BE2C (cell line): ENCODE measurements around the gene MZF1.

Experiments used
- DNase-seq: peaks from one replicate; pipeline ENCODE4 v3.0.0-alpha.2; 2020
- H3K27me3 ChIP-seq: fragments of 250-450 bp; sonication (Bioruptor Pico); 2 replicates; pipeline ENCODE4 v1.5.1; 2020; ENCODE audit warnings: mild to moderate bottlenecking
- H3K36me3 ChIP-seq: fragments of 250-450 bp; sonication (Bioruptor Pico); 2 replicates; pipeline ENCODE4 v1.5.1; 2020; ENCODE audit warnings: mild to moderate bottlenecking
- H3K4me1 ChIP-seq: fragments of 250-450 bp; sonication (Bioruptor Pico); 2 replicates; pipeline ENCODE4 v1.5.1; 2020
- H3K4me3 ChIP-seq: 2 replicates; pipeline ENCODE4 v1.5.1; 2011; ENCODE audit warnings: low read depth, low read length
- H3K9me3 ChIP-seq: fragments of 250-450 bp; sonication (Bioruptor Pico); 2 replicates; pipeline ENCODE4 v1.5.1; 2020
- TF ChIP-seq, protein P1 (sequence below): IDR thresholded peaks from 2 replicates; pipeline ENCODE4 v1.5.1; 2012; ENCODE audit warnings: mild to moderate bottlenecking, low read depth, low read length

Gene MZF1

DNA sequence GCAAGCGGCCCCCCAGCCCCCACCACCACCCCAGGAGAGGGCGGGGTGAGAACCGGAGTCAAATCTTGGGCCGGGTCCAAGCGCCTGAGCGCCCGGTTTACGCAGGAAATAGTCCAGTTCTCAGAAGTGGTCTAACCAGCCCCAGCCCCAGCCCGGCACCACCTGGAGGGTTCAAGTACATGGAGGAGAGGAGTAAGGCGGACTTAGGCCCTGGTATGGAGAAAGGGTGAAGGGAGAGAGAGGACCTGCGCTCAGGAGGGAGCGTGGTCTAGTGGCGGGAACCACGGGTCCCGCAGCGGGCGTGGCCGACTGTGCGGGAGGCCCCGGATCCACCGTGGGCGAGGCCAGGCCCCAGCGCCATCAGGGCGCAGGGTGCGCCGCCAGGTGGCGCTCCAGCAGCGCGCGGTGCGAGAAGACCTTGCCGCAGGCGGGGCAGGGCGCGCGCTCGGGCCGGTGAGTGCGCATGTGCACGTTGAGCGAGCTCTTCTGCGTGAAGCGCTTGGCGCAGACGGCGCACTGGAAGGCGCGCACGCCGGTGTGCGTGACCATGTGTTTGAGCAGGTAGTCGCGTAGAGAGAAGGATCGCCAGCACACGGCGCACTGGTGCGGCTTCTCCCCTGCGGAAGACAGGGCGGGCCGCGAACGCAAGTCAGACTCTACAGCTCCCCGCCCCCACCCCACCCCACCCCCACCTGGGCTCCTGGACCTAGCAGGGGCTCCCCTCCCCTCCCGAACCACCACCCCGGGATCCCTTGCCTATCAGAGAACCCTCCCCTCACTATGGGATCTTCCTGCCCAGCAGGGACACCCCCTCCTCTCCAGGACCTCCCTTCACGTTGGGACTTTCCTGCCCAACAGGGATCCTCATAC is 59.2 kb downstream of the MZF1 start:
- H3K27me3 ChIP-seq = no peaks in the 10 kb centered on the region
- peaks cover 7% of the 10 kb centered on the region; the same call in 1 of the 2 replicates for H3K36me3 ChIP-seq
- H3K9me3 ChIP-seq = no peaks in the 10 kb centered on the region
- no peaks in the 10 kb centered on the region; the same call in 1 of the 2 replicates for H3K4me1 ChIP-seq
- TF ChIP-seq, protein P1, sequence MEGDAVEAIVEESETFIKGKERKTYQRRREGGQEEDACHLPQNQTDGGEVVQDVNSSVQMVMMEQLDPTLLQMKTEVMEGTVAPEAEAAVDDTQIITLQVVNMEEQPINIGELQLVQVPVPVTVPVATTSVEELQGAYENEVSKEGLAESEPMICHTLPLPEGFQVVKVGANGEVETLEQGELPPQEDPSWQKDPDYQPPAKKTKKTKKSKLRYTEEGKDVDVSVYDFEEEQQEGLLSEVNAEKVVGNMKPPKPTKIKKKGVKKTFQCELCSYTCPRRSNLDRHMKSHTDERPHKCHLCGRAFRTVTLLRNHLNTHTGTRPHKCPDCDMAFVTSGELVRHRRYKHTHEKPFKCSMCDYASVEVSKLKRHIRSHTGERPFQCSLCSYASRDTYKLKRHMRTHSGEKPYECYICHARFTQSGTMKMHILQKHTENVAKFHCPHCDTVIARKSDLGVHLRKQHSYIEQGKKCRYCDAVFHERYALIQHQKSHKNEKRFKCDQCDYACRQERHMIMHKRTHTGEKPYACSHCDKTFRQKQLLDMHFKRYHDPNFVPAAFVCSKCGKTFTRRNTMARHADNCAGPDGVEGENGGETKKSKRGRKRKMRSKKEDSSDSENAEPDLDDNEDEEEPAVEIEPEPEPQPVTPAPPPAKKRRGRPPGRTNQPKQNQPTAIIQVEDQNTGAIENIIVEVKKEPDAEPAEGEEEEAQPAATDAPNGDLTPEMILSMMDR = peak; percentile 72
- peak; percentile 96 for DNase-seq
- H3K4me3 ChIP-seq = peak overlapping the region; percentile 58

DNA sequence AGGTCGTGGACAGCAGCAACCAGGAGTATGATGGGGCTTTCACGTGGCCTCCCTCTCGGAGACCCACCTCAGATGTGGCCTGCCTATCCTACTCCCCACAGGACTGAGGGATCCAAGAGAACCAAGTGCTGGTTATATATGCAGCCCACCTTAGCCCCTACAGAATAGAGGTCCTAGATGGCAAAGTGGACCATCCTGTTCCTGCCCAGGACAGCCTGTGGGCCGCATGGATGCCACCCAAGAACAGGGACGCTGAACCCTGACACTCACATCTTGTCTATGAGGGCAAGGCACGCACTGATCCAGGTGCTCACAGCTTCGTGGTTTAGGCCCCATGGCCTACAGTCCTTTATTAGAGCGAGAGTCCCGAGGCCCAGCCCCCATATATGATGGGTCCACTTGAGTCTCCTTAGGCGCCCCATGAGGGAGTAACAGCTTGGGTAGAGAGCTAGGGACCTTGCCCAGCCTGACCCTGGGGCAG is 59.9 kb downstream of the MZF1 start:
- DNase-seq = no peak
- no peaks in the 10 kb centered on the region for H3K9me3 ChIP-seq
- peaks cover 7% of the 10 kb centered on the region; the same call in 1 of the 2 replicates for H3K36me3 ChIP-seq
- no peaks in the 10 kb centered on the region for H3K27me3 ChIP-seq
- TF ChIP-seq, protein P1 = no peak
- H3K4me1 ChIP-seq = no peaks in the 10 kb centered on the region; the same call in 1 of the 2 replicates
- no peak overlapping the region for H3K4me3 ChIP-seq
